GM21381 (cell line): ENCODE results near the gene ZFP36.

Source experiments
- ATAC-seq: cut with Tn5 transposase; IDR thresholded peaks from one replicate; pipeline ENCODE4 v1.9.1; 2021; ENCODE audit warnings: mild to moderate bottlenecking, moderate library complexity; ENCODE audit not compliant: unreplicated experiment

ZFP36 gene

GRCh38 chr19:39384839-39385568, 21.6 kb upstream of the ZFP36 start:
- no peak for ATAC-seq

- no peak for ATAC-seq
These were observed 20.8 kb upstream of the ZFP36 start for GRCh38 chr19:39385629-39386411.

DNA sequence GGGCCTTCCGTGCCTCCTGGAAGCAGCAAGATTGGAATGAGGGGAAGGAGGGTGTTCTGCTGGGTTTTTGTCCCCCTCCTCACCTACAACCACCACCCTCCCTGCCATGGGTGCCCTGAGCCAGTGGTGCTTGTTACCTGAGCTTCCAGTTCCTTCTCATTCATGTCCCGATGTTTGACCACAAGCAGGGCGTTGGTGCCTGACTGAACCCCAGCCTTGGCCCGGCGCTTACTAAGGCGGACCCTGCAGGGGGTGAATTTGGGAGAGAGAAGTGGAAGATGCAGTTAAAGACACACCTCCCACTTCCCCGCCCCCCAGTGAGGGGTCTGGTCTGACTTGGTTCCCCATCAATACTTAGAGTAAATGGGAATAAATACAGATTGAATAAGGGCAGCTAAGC, 20.1 kb upstream of the ZFP36 start:
- ATAC-seq, result no peak

DNA sequence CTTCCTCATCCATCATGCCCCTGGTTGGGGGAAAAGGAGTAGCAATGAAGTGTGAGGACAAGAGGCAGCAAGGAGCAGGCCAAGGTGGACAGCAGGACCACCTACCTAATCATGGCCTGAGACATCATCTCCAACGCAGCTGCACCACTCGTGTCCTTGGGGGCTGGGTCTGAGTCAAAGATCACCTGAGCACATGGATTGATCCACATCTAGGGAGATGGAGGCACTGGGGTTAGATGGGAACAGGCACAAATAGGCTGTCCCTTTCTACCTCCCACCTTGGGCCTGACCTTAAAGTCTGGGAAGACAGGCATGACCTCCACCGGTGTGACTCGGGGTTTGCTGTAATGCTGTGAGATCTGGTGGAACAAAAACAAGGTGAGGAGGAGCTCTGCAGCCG, 18.0 kb upstream of the ZFP36 start:
- no peak for ATAC-seq

DNA sequence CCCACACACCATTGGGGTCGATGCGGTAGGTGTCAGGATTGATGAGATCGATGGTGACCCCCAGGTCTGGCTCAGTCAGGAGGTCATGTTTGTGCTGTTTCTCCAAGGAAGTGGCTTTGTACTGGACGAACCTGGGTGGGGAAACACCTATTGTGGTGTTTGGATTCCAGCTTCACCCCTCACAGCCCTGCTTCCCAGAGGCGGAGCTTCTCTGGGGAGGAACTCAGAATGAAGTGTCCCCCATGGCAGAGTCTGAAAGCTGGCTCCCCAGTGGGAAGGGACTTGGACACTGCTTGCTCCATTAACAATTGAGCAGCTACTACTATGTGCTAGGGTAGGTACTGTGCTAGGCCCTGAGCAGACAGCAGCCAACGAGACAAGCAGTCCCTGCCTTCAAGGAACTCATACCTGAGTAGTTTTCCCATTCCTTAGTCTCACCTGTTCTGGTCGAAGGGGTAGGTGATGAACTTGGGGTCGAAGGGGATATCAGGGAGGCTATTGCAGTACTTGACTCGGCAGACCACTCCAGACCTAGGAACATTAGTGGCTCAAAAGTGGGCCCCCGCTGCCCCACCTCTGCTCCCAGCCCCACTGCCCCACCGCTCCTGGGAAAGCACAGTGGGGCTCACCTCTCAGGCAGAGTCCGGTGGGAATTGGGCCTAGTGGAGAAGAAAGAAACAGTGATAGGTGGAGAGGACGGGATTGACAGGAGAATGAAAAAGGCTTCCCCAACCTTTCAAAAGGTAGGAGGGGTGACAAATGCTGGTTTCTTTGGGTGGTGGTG, 16.8 kb upstream of the ZFP36 start:
- ATAC-seq, result no peak

- no peak for ATAC-seq
These were observed 16.2 kb upstream of the ZFP36 start for GRCh38 chr19:39390451-39390750.

DNA sequence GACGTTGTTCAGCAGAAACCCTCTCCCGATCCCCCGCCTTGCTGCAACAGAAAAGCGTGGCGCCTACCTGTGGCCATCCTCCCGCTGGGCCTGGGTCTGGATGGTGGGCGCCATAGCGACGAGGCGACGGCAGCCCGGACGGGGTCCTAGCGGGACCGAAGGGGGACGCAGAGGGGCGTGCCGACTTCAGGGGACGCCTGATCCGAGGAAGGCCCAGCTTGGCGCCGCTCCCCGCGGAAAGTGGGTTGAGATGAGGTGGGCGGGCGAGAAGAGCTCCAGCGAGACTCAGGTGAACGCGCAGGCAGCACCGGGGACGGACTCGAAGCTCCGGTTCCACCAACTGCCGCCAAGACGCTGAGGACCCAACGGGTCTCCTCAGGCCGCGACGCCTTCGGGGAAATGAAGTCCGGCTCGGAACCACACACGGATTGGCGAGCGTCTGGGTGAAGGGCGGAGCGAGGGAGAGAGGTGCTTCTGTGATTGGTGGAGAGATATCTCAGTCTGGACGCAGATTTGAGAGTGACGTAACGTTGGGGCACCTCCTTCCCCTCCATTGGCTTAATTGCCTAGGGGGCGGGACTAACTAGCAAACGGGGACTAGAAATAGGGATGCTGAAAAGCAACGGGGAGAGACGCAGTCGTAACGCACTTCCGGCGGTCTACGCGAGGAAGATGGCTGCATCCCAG, 15.8 kb upstream of the ZFP36 start, which contains the start of the genes MED29 and PAF1:
TSS of gene MED29 (plus strand) at position 628 of the 687 bp plus-strand sequence. CDS start at position 673, 45 bp downstream.
TSS of gene PAF1 (minus strand) at position 356 of the 687 bp plus-strand sequence. CDS start at position 114, 242 bp downstream.
- peak; percentile 90 for ATAC-seq

GRCh38 chr19:39397360-39398296, 9.0 kb upstream of the ZFP36 start:
- ATAC-seq, result no peak

- no peak for ATAC-seq
These were observed 8.3 kb upstream of the ZFP36 start for GRCh38 chr19:39398297-39398864.

- ATAC-seq, result no peak
These were observed 7.0 kb upstream of the ZFP36 start for GRCh38 chr19:39399668-39400050.

GRCh38 chr19:39400061-39400460, 6.6 kb upstream of the ZFP36 start:
- ATAC-seq, result no peak

- no peak for ATAC-seq
These were observed 5.5 kb upstream of the ZFP36 start for GRCh38 chr19:39401070-39401548.

- ATAC-seq, result no peak
These were observed 4.9 kb upstream of the ZFP36 start for GRCh38 chr19:39401549-39402345.

GRCh38 chr19:39402346-39403300, 4.0 kb upstream of the ZFP36 start:
- ATAC-seq, result peak; percentile 29

DNA sequence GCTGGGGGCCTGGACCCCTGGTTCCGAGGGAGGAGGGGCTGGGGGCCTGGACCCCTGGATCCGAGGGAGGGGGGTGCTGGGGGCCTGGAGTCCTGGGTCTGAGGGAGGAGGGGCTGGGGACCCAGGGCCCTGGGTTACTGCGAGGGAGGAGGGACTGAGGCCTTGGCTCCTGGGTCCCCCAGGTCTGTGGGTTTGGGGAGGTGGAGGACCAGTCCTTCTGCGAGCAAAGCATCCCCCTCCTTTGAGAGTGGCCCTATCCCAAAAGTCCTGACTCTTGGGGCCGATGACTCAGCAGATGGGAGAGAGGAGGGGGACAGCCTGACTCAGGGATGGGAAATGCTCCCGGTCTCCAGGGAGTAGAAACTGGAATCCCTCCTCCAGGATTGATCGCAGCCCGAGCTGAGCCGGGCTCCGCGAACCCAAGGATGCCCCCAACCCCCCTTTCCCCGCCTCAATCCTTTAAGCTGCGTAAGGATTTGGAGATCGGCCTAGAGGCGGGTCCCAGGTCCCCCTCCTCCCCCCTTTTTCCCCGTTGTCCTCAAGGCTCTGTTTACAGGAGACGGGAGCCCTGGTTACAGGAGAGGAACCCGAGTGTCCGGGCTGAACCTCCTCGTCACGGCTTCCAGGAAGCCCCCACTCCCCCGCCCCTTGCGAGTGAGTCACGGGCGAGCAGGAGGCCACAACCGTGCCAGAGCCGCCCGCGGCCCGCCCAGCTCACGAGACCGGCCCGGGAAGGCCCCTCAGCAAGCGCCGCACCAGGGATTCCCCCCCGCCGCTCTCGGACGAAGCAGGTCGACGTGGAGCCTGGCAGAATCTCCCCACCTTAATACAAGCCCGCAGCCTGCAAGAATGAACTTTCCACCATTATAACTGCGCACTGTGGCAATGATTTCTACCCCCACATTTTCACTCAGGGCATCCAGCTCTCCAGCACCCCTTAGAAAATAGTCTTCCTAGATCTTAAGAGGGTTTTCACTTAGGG, 3.0 kb upstream of the ZFP36 start:
- ATAC-seq, result no peak

DNA sequence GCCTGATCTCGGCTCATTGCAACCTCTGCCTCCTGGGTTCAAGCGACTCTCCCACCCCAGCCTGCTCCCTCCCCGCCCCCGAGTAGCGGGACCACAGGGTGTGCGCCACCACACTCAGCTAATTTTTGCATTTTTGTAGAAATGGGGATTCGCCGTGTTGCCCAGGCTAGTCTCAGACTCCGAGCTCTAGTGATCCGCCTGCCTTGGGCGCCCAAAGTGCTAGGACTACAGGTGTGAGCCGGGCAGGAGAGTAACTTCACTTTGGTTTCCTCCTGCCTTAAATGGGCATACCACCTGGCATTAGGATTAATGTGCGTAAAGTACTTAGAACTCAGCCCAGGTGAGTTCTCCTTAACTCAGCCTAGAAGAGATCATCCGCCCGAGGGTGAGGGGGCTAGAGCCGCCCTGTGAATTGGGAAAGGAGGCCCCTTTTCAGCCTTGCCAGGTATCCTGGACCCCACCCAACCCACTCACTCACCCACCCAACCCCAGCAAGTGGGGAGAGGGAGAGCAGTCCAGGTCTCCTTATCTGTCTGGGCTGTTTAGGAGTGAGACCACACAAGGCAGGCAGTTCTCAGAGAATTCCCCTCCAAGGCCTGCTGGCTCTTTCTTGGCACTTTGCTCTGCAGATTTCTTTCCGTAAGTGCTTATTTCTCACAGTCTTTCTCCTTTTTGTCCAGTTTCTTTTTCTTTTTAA, 1.2 kb upstream of the ZFP36 start:
- ATAC-seq, result no peak
